Ramos (cell line): ENCODE data around the gene BHLHA15.

Source experiments
- in situ Hi-C: fragments of 300-500 bp; cut with MboI; formaldehyde crosslinking; loops from one replicate; pipeline ENCODE4 v1.14.3; 2022; ENCODE audit warnings: low sequenced_read_pairs; ENCODE audit not compliant: unreplicated experiment

The BHLHA15 gene

GRCh38 chr7:98211221-98211675, at the start of gene BHLHA15:
BHLHA15 (plus strand) TSS chr7:98211439; CDS start chr7:98212310, 871 bp downstream.
- in situ Hi-C loops, result no loop called here

- in situ Hi-C loops, result no loop called here
Observed at GRCh38 chr7:98162758-98163157, 48.5 kb upstream of the BHLHA15 start.

DNA sequence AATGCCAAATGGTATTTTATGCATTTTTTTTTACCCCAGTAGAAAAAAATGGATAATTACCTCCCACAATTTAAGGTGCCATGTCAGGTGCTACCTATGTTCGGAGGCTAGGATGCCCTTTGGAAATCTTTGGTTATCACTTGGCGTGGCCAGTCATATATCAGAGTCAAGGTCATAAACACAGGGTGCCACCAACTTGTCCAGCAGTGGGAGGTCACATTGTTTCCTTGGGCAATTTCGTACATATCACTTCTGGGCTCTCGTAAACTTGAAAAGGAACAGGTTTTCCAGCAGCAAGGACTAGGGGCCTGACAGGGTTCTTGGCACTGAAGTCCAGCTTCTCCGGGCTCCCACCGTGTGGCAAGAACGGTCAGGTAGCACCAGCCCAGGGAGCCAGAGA, 48.0 kb upstream of the BHLHA15 start:
- in situ Hi-C loops, result no loop called here

- in situ Hi-C loops, result no loop called here
Observed at GRCh38 chr7:98163704-98164494, 47.3 kb upstream of the BHLHA15 start.

DNA sequence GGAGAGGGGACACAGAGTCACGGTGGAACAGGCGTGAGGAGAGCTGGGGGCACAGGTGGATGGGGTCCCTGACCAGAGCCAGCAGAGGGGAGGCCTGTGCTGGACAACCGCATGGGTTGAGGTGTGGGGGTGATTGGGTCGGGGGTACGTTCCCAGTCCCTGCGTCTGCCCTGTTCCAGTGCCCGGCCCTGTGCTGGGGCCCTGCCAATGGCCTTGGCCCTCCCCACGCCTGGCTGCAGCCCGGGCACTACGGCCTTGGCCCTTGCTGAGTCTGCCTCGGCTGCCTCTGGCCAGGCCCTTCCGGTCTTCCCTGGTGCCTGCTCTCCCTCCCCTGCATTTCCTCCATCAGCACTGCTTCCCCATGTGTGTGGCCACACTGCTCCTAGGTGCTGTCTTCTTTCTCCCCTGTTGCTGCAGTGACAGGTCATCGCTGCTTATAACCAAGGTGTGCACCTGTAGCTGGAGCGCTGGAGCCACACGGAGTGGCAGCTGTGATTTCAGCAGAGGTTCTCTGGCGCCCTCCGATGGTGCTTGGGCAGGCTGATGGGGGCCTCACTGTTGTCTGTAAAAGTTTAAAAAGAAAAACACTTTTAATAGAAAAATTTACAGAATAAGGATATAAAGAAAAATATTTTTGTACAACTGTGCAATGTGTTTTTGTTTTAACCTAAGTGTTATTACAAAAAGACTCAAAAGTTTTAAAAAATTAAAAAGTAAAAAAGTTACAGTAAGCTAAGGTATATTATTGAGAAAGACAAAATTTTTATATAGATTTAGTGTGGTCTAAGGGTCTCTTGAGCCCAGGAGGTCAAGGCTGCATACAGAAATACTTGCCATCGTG, 45.2 kb upstream of the BHLHA15 start:
- in situ Hi-C loops, result no loop called here

DNA sequence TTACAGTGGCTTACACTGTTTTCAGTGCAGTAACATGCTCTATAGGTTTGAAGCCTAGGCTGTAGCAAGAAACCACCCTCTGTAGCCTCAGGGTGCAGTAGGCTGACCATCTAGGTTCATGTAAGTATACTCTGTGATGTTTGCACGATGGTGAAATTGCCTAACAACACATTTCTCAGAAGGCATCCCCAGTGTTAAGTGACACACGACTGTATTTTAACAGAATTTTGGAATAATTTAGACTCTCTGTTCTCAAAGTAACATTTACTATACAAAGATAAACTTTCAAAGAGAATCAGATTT, 44.6 kb upstream of the BHLHA15 start:
- in situ Hi-C loops, result no loop called here

DNA sequence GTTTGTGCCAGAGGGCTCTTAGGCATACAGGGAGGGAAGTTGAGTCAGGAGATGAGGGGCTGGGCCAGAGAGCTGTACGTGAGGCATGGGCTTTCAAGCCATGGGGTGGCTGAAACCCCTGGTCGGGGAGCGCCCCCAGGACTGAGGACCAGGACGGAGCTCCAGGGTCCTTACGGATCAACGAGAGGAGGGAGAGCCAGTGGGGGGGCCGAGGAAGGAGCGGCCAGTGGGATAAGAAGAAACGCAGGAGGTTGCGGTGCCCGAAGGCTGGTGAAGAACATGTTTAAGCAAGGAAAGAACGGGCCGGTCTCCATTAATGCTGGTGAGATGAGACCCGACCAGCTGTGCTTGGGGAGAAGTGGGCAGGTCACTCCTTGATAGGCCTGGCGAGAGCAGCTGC, 43.6 kb upstream of the BHLHA15 start:
- in situ Hi-C loops, result no loop called here

DNA sequence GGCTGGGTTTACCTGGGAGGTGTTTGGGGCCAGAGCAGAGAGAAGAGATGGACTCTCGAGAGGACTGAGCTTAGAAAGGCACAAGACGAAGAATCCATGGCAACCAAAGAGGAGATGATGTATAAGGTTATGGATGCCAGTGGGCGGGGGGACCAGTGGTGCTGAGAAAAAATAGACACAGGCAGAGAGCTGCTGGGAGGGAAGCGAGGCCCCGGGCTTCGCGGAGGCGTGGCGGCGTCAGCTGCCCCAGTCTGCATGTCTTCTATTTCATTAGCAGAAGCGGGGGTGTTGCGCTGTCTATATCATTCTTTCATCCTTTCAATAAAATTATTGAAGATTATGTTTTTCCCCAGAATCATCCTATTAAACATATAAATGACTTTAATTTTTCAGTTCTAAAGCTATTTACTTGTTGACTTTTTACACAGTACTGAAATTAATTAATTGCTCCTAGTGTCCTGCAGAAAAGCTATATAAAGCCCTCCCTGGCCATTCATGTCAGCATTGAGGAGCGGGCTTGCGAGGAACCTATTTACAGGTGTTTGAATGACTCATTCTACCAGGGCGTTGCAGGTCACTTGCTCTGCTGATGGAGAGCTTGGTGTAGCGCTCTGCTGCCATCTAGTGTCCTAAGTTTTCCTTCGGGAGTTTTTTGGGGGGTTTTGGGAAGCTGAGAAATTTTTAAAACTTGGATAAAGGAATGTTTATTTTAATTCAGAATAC, 42.9 kb upstream of the BHLHA15 start:
- in situ Hi-C loops, result no loop called here

DNA sequence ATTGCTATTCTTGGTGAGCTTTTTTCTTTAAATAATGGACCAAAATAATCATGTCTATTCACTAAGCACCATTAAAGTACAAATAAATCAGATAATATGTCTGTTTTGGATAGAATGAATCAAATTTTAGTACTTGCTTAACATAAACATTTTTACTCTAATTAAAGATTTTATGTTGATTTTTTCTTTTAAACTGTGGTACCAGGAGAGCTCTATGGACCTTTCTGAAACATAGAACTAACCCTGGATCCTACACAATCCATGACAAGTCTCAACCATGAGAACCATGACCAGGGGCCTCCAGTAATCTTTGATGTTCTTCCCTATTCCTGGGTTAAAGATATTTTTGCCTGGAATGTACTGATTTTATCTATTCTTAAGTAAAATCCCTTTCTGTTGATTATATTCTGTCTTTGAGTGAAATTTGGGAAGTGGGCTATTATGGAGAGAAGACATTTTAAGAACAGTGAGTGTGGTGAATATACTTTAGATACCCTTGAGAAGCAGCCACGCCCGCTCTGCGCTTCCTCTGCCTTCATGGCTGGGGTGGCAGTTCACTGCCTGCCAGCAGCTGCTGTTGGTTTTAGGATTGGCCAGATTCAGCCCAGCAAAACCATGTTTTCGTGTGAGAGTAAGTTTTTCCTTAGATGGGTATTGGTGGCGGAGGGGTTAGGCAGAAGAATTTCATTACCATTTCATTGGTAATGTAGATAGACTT, 42.2 kb upstream of the BHLHA15 start:
- in situ Hi-C loops, result no loop called here

DNA sequence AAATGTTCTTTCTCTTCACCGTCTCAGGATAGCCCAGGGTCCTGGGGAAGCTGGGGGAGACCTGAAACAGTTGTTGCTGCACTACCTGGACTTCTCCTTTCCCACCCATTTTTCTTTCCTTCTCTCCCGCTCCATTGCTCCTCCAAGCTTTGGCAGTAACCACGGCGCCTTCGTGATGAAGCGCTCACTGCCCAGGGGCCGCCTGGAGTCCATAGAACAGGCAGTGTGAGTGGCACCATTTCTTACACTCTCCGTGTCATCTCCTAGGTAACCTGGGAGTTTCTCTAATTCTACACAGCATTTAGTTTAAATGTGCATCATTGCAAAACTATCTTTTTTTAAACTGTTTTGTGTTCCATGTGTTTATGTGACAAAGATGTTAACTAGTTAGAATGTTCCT, 40.3 kb upstream of the BHLHA15 start:
- in situ Hi-C loops, result no loop called here

DNA sequence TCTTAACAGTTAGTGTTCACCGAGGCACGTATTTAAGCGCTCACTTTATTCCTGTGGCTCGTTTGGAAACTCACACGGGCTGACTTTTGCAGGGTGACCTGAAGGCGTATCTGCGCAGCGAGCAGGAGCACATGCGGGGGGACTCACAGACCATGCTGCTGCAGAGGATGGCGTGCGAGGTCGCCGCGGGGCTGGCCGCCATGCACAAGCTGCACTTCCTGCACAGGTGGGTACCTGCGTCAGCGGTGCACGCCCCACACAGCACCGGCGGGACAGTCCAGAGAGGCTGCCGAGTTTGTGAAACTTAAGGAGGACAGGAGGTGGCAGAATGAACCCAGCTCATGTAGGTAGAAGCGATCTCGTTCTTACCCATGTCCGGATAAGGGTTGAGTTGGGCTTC, 39.8 kb upstream of the BHLHA15 start:
- in situ Hi-C loops, result no loop called here

DNA sequence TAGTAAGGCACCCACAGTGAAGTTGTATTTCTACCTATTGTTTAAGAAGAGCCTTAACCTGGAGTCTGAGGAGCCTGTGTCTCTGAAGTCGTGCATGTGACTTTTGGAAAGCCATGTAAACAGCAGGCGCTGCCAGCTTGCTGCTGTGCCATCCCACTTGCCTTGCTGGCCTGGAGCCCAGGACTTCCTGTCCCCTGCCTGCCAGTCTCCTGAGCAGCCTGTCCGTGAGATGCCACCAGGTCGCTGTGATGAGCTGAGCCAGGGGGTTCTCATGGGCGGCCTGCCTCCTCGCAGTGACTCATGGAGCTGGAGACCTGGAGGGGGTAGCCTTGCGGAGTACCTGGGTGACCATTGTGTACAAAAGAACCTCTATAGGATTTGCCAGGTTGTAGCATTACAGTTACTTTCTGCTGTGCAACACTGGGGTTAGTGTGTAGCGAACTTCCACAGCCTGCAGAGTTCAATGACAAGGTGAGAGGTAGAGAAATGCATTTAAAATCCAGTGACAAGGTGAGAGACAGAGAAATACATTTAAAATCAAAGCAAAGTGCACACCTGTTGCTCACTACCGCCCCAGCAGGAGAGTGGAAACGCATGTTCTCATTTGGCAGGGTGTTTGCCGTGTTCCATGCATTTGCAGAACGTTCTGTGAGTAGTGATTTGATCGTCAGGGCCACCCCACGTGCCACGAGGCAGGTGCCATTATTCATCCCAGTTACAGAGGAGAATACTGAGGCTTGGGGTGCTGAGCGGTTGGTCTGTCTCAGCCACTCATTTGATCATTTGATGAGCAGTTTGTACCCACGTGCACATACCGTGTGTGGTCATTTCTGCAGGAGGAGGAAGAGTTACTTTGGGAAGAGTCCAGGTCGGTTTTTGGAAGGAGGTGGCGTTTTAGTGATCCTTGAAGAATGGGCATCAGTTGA, 36.6 kb upstream of the BHLHA15 start:
- in situ Hi-C loops, result no loop called here

DNA sequence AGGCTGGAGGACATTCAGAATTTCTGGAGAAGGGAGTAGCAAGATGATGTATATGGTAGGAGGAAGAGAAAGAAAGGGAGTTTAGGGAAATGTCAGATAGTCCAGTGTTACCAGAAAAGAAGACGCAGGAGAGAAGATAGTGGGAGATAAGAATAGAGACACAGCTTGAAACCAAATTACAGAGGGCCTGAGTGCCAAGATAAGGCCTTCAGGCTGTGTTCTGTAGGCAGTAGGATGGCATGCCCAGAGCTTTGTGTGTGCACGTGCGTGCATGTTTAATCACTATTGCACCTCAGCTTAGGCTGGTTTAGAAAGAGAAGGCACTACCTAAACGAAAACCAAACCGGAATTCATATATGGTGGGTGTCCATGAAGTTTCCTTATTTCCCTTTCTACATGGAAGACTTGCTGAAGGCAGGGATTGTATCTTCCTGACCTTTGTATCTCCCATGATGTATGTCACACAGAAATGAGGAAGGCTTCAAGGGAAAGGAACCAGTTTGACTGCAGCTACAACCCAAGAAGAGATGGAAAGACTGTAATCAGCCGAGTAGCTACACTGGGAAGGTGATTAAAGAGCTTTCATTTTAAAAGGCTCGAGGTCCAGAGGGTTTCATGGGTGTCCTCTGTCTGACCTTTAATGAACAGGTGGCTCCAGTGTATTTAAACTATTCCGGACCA, 35.8 kb upstream of the BHLHA15 start:
- in situ Hi-C loops, result no loop called here

GRCh38 chr7:98177553-98177952, 33.7 kb upstream of the BHLHA15 start:
- in situ Hi-C loops, result no loop called here

- in situ Hi-C loops, result no loop called here
Observed at GRCh38 chr7:98178321-98178720, 32.9 kb upstream of the BHLHA15 start.

DNA sequence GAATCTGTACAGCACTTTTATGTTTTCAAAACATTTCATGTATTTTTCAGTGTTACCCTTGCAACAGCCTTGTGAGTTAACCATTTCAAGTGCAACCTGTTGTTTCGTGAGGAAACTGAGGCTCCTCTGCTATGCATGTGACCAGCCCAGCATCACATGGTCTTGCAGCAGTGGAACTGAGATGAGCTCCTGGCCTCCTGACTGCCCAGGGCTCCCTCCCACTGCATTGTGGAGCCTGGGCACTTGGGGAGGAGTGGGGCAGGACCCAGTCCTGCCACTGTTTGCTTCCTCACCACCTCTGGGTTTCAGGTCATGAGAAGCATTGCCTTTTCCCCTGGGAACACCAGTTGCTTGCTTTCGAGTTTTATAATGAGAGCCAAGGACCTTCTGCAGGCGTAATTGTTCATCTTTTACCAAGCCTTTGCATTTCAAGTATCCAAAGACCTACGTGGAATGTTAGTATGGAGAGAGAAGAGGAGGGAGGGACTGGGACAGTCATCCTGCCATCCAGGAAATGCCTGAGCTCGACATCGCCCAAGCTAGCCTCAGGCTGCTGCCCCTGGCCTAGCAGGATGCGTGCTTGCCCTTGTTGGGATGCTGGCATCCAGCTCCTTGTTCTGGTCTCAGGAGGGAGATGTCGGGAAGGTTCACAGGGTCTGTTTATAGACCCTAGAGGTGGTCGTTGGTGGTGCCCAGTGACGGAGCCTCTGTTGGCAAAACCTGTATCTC, 32.3 kb upstream of the BHLHA15 start:
- in situ Hi-C loops, result no loop called here

GRCh38 chr7:98180751-98181150, 30.5 kb upstream of the BHLHA15 start:
- in situ Hi-C loops, result no loop called here

- in situ Hi-C loops, result no loop called here
Observed at GRCh38 chr7:98185101-98185500, 26.1 kb upstream of the BHLHA15 start.
